PC-3 (cell line): ENCODE measurements around the gene OR5H15.

ENCODE experiments used
- CTCF ChIP-seq: fragments of 300-600 bp; sonication (generic); conservative IDR thresholded peaks from 2 replicates; pipeline ENCODE4 v1.5.1; 2017; ENCODE audit warnings: antibody characterized with exemption, low read depth, mild to moderate bottlenecking, low read length
- EZH2 ChIP-seq: fragments of 300-600 bp; sonication (generic); IDR thresholded peaks from one replicate; pipeline ENCODE4 v1.6.1; 2017; ENCODE audit warnings: antibody characterized with exemption, mild to moderate bottlenecking, low read length; ENCODE audit not compliant: unreplicated experiment
- EZH2phosphoT487 ChIP-seq: fragments of 300-600 bp; sonication (generic); IDR thresholded peaks from 2 replicates; pipeline ENCODE4 v1.6.1; 2018; ENCODE audit warnings: mild to moderate bottlenecking, antibody characterized with exemption, low read length, borderline replicate concordance

GRCh38 chr3:98180319-98180890, 13.9 kb downstream of the OR5H15 start:
- no peak for TF ChIP-seq CTCF
- TF ChIP-seq EZH2: no peak
- no peak for TF ChIP-seq EZH2phosphoT487
